Measurements from ENCODE around the gene SAMD14.

Gene SAMD14

GRCh38 chr17:50129728-50130558, at the start of gene SAMD14:
Gene SAMD14 (minus strand): TSS chr17:50130160. CDS start chr17:50124959, 5,201 bp downstream.
- DNase-seq (ENCODE audit: low read depth in 2 of 2) = no peak

GRCh38 chr17:50177983-50178834, 48.2 kb upstream of the SAMD14 start:
- DNase-seq (ENCODE audit: low read depth in 2 of 2) = peak in 1 of 2 donors; percentile 15

GRCh38 chr17:50177476-50177875, 47.5 kb upstream of the SAMD14 start:
- DNase-seq (ENCODE audit: low read depth in 2 of 2) = no peak

GRCh38 chr17:50176559-50177357, 46.8 kb upstream of the SAMD14 start:
- no peak for DNase-seq (ENCODE audit: low read depth in 2 of 2)

- DNase-seq (ENCODE audit: low read depth in 2 of 2) = no peak
Measured at GRCh38 chr17:50175035-50175807, 45.3 kb upstream of the SAMD14 start.

GRCh38 chr17:50174444-50174843, 44.5 kb upstream of the SAMD14 start:
- no peak for DNase-seq (ENCODE audit: low read depth in 2 of 2)

GRCh38 chr17:50173335-50173941, 43.5 kb upstream of the SAMD14 start:
- no peak for DNase-seq (ENCODE audit: low read depth in 2 of 2)

GRCh38 chr17:50172936-50173334, 43.0 kb upstream of the SAMD14 start:
- DNase-seq (ENCODE audit: low read depth in 2 of 2) = no peak

GRCh38 chr17:50172130-50172529, 42.2 kb upstream of the SAMD14 start:
- no peak for DNase-seq (ENCODE audit: low read depth in 2 of 2)

GRCh38 chr17:50171371-50172071, 41.6 kb upstream of the SAMD14 start:
- DNase-seq (ENCODE audit: low read depth in 2 of 2) = no peak

- no peak for DNase-seq (ENCODE audit: low read depth in 2 of 2)
Measured at GRCh38 chr17:50170662-50171370, 40.9 kb upstream of the SAMD14 start.

GRCh38 chr17:50169881-50170459, 40.0 kb upstream of the SAMD14 start:
- no peak for DNase-seq (ENCODE audit: low read depth in 2 of 2)

- DNase-seq (ENCODE audit: low read depth in 2 of 2) = no peak
Measured at GRCh38 chr17:50169121-50169764, 39.3 kb upstream of the SAMD14 start.

GRCh38 chr17:50168319-50168718, 38.4 kb upstream of the SAMD14 start:
- DNase-seq (ENCODE audit: low read depth in 2 of 2) = no peak

- DNase-seq (ENCODE audit: low read depth in 2 of 2) = no peak
Measured at GRCh38 chr17:50167371-50167770, 37.4 kb upstream of the SAMD14 start.

- no peak for DNase-seq (ENCODE audit: low read depth in 2 of 2)
Measured at GRCh38 chr17:50166518-50167181, 36.7 kb upstream of the SAMD14 start.

GRCh38 chr17:50165867-50166517, 36.0 kb upstream of the SAMD14 start, which contains the start of gene SGCA:
Gene SGCA (plus strand): TSS chr17:50166005. CDS start chr17:50166041, 36 bp downstream.
- DNase-seq (ENCODE audit: low read depth in 2 of 2) = no peak
